SH-SY5Y (cell line): Measurements from ENCODE around the gene KIF4B.

ENCODE experiments used
- GATA2 ChIP-seq: IDR thresholded peaks from 2 replicates; pipeline ENCODE4 v1.6.1; 2011; ENCODE audit warnings: mild to moderate bottlenecking, low read depth, low read length
- GATA3 ChIP-seq: IDR thresholded peaks from 2 replicates; pipeline ENCODE4 v1.6.1; 2011; ENCODE audit warnings: low read depth, mild to moderate bottlenecking, low read length, moderate library complexity

DNA sequence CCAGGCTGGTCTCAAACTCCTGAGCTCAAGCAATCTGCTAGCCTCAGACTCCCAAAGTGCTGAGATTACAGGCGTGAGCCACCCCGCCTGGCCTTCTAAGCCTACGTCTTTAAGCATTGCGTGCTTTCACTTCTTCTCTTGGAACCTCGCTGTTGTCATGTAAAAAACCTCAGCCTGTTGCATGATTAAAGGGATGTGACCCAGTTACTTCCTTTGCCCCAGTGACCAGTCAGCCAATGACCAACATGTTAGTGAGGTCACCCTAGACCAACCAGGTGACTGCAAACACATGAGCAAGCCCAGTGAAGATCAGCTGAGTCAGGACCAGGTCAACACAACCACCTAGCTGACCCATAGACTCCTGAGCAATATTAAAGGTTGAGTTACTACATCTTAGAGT is 10.5 kb downstream of the KIF4B start:
- TF ChIP-seq GATA2 (no peak), GATA3 (no peak)
